Activated T-cell treated with anti-CD3 and anti-CD28 coated beads for 48 hours (primary cell): Measurements from ENCODE around the gene TMSB15C.

Source experiments
- DNase-seq: peaks from one replicate; pipeline ENCODE4 v3.0.0-alpha.2; 2020; ENCODE audit warnings: low read depth

The TMSB15C gene

DNA sequence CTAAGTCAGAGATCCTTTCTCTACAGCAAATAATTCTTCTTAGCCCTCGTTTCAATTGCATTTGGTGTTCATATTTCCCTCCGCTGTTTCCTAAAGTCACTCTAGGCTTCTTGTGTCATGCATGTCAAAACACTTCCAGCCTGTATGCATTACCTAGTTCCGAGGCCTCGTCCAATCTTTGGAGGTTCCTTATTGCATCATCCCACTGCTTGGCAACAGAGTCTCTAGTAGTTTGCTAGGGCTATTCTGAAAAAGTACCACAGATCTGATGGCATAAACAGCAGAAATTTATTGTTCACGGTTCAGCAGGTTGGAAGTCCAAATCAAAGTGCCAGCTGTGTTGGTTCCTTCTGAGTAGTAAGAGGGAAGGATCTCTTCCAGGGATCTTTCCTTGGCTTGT lies 30.4 kb downstream of the TMSB15C start:
- DNase-seq: no peak

DNA sequence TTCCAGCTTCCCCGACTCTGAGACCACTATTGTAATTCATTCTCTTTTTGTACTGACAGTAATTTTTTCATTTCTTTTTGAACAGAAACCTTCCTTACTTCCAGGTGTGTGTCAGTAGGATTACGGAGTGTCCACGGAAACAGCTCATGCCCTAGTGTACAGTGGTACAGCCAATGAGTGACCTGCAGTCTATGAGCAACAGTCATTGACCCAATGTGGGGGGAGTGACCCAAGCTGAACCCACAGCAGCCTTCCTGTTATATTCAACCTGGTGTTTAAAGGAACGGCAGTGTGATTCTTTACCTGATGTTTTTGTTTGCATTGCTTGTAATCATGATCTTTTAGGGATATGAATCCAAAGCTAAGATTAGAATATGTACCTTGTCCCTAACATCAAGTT lies 35.0 kb downstream of the TMSB15C start:
- no peak for DNase-seq

DNA sequence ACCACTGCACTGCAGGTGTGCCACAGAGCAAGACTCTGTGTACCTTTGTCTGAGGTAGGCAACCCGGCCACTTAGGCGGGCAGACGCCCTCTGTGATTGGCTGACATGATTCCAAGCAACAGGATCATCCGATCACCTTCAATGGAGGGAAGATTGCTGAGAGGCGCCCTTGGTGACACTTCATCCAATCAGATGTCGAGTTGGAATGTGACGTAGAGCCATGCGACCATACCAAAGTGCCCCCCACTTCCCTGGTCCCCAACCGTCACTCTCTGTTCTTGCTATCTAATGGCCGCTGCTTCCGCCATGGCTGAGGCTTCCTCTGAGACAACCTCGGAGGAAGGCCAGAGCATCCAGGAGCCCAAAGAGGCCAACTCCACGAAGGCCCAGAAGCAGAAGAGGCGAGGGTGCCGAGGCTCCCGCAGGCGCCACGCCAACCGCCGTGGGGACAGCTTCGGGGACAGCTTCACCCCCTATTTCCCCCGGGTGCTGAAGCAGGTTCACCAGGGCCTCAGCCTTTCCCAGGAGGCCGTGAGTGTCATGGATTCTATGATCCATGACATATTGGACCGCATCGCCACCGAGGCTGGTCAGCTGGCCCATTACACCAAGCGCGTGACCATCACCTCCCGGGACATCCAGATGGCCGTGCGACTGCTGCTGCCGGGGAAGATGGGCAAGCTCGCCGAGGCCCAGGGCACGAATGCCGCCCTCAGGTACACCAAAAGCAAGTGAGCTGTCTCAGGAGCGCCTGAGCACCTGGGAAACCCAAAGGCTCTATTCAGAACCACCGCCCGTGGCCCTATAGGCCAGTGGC lies 36.1 kb downstream of the TMSB15C start, which contains the start of gene H2BW2:
TSS of gene H2BW2 (plus strand) at position 268 of the 817 bp plus-strand sequence. CDS start at position 307, 39 bp downstream.
- DNase-seq: no peak
